Right ventricle myocardium inferior (tissue), 1 donor: ENCODE data around the gene HTR3A. TPM values are rescaled to one million over a fixed set of nuclear protein-coding genes. Genes with fewer than 3 reads are reported as not detected.

Experiments
- ATAC-seq: fragments of 200-7000 bp; cut with Tn5 transposase; one replicate; pipeline ENCODE4 v1.9.1; 2020; ENCODE audit warnings: mild to moderate bottlenecking, moderate library complexity
- DNase-seq: peaks from one replicate; pipeline ENCODE4 v3.0.0; 2021; ENCODE audit errors: missing footprints
- intact Hi-C: fragments of 100-400 bp; cut with DNase I; formaldehyde crosslinking; loops from one replicate; pipeline ENCODE4 v1.11.0; 2022
- total RNA-seq: library from RNA; stranded (reverse); fragmentation: NEBNext Ultra II Directional; extraction: Animal tissue kit (Norgen Biotek cat#: 25700); gene quantifications from one replicate; pipeline ENCODE4 v1.2.1, GENCODE V29; 2021
- donor health status: DM: no; HTN: yes; CAD: no; lungs with severe emphysema.

Gene HTR3A
- total RNA-seq, 1 donor from 2014 or later = not detected

GRCh38 chr11:114039551-114039950 lies 64.6 kb downstream of the HTR3A start:
- intact Hi-C loops = loop anchor here (10.0 kb wide), 1 partner anchor 145 kb away; no protein-coding TSS in a partner anchor
- ATAC-seq = no peak
- no peak for DNase-seq

Other genes with a start within 250 kb of the HTR3A start
- 9.6 TPM for gene ZW10, start 201.4 kb upstream of the HTR3A start, total RNA-seq
- not detected for gene CLDN25, start 195.3 kb upstream of the HTR3A start, total RNA-seq
- 145 TPM for gene USP28, start 99.5 kb upstream of the HTR3A start, total RNA-seq
- gene HTR3B, start 70.3 kb upstream of the HTR3A start, total RNA-seq = not detected
- gene ZBTB16, start 84.6 kb downstream of the HTR3A start, total RNA-seq = 78.1 TPM